OCI-LY3 (cell line): ENCODE data around the gene SLC16A11.

Experiments used
- H2AFZ ChIP-seq: fragments of 200-600, 300-600 bp; shearing (Covaris generic); 2 replicates; pipeline ENCODE4 v1.6.0; 2014; ENCODE audit warnings: antibody characterized with exemption, low read depth, low read length
- H3K27ac ChIP-seq: fragments of 200-600, 300-600 bp; sonication (generic); 2 replicates; pipeline ENCODE4 v1.5.1; 2014; ENCODE audit warnings: mild to moderate bottlenecking, low read length, moderate library complexity, mixed read lengths
- H3K27me3 ChIP-seq: fragments of 200-600, 300-600 bp; sonication (generic); 2 replicates; pipeline ENCODE4 v1.6.1; 2014; ENCODE audit warnings: low read depth, low read length, mixed read lengths
- H3K36me3 ChIP-seq: fragments of 200-600, 300-600 bp; sonication (generic); replicated peaks from 2 replicates; pipeline ENCODE3; 2014; ENCODE audit warnings: low read depth, low read length, mixed read lengths
- H3K4me1 ChIP-seq: fragments of 300-600, 200-600 bp; sonication (generic); 2 replicates; pipeline ENCODE4 v1.6.1; 2014; ENCODE audit warnings: low read length, mixed read lengths
- H3K4me2 ChIP-seq: fragments of 200-600, 300-600 bp; sonication (generic); 2 replicates; pipeline ENCODE4 v1.6.1; 2014; ENCODE audit warnings: low read length, mixed read lengths
- H3K4me3 ChIP-seq: fragments of 300-600, 200-600 bp; sonication (generic); 2 replicates; pipeline ENCODE4 v1.5.1; 2014; ENCODE audit warnings: antibody characterized with exemption, mild to moderate bottlenecking, low read length, moderate library complexity
- H3K79me2 ChIP-seq: fragments of 300-600, 200-600 bp; shearing (Covaris generic); 2 replicates; pipeline ENCODE4 v1.6.1; 2014; ENCODE audit warnings: mild to moderate bottlenecking, low read length, mixed read lengths
- H3K9ac ChIP-seq: fragments of 300-600, 200-600 bp; shearing (Covaris generic); 2 replicates; pipeline ENCODE4 v1.6.0; 2014; ENCODE audit warnings: mild to moderate bottlenecking, low read length, moderate library complexity
- H3K9me3 ChIP-seq: fragments of 200-600, 300-600 bp; shearing (Covaris generic); 2 replicates; pipeline ENCODE4 v1.6.1; 2014; ENCODE audit warnings: low read length, mixed read lengths; ENCODE audit not compliant: insufficient read depth
- H4K20me1 ChIP-seq: fragments of 200-600, 300-600 bp; sonication (generic); 2 replicates; pipeline ENCODE4 v1.6.1; 2016; ENCODE audit warnings: low read length, mixed read lengths; ENCODE audit not compliant: insufficient read depth
- CTCF ChIP-seq: fragments of 200-600, 300-600 bp; sonication (generic); IDR thresholded peaks from 2 replicates; pipeline ENCODE4 v1.5.1; 2014; ENCODE audit warnings: antibody characterized with exemption, low read length, low read depth
- EZH2phosphoT487 ChIP-seq: fragments of 200-600 bp; shearing (Covaris generic); IDR thresholded peaks from 2 replicates; pipeline ENCODE4 v1.6.1; 2018; ENCODE audit warnings: antibody characterized with exemption, mixed run types, low read depth

Gene SLC16A11

GRCh38 chr17:7022781-7023571 is 20.9 kb downstream of the SLC16A11 start, which contains the start of gene BCL6B:
BCL6B (plus strand) TSS chr17:7023050; CDS start chr17:7023672, 622 bp downstream.
- no peaks in the 10 kb centered on the region for H4K20me1 ChIP-seq
- H3K27ac ChIP-seq: peak within 1 kb of the TSS; percentile 32; the same call in 1 of the 2 replicates
- H2AFZ ChIP-seq: peak within 1 kb of the TSS; percentile 79; the same call in 1 of the 2 replicates

GRCh38 chr17:7021993-7022778 is 21.7 kb downstream of the SLC16A11 start:
- no peaks in the 10 kb centered on the region for H3K36me3 ChIP-seq
- H3K4me2 ChIP-seq: peak overlapping the region; percentile 71
- no peaks in the 10 kb centered on the region for H3K79me2 ChIP-seq
- no peaks in the 10 kb centered on the region for H3K9me3 ChIP-seq
- peak overlapping the region; percentile 78 for H3K4me3 ChIP-seq
- no peaks in the 10 kb centered on the region for H3K27me3 ChIP-seq
- H3K27ac ChIP-seq: peak overlapping the region; percentile 32; the same call in 1 of the 2 replicates
- peak overlapping the region; percentile 79; the same call in 1 of the 2 replicates for H2AFZ ChIP-seq
- H3K4me1 ChIP-seq: peaks cover 14% of the 10 kb centered on the region
- H4K20me1 ChIP-seq: no peaks in the 10 kb centered on the region
- TF ChIP-seq CTCF (peak; percentile 70), EZH2phosphoT487 (no peak)
- peak overlapping the region; percentile 59 for H3K9ac ChIP-seq

More at GRCh38 chr17:7022781-7023571, 20.9 kb downstream of the SLC16A11 start, which contains the start of gene BCL6B:
- H3K36me3 ChIP-seq: no peaks in the 10 kb centered on the region
- H3K9me3 ChIP-seq: no peaks in the 10 kb centered on the region
- H3K4me2 ChIP-seq: peak within 1 kb of the TSS; percentile 71
- no peaks in the 10 kb centered on the region for H3K79me2 ChIP-seq
- H3K4me1 ChIP-seq: peaks cover 14% of the 10 kb centered on the region
- peak within 1 kb of the TSS; percentile 59 for H3K9ac ChIP-seq
- no peaks in the 10 kb centered on the region for H3K27me3 ChIP-seq
- TF ChIP-seq EZH2phosphoT487 (no peak), CTCF (no peak)
- peak within 1 kb of the TSS; percentile 78 for H3K4me3 ChIP-seq

- H3K4me3 ChIP-seq: peak overlapping the region; percentile 78
- H2AFZ ChIP-seq: 0 out of 2 replicates have a peak overlapping the region, but pooled peaks have one; percentile 79
- peaks cover 2% of the 10 kb centered on the region; the same call in 1 of the 2 replicates for H3K79me2 ChIP-seq
- H3K4me1 ChIP-seq: peaks cover 18% of the 10 kb centered on the region
- H3K4me2 ChIP-seq: peak overlapping the region; percentile 71
- H4K20me1 ChIP-seq: no peaks in the 10 kb centered on the region
- peak overlapping the region; percentile 59 for H3K9ac ChIP-seq
- TF ChIP-seq CTCF: no peak
- H3K9me3 ChIP-seq: no peaks in the 10 kb centered on the region
- peaks cover 3% of the 10 kb centered on the region for H3K36me3 ChIP-seq
- no peak overlapping the region for H3K27ac ChIP-seq
- H3K27me3 ChIP-seq: no peaks in the 10 kb centered on the region
Observed at GRCh38 chr17:7020894-7021664, 22.8 kb downstream of the SLC16A11 start.
